Tibial nerve (tissue), 4 donors: ENCODE data around the gene IPP.

Experiments used
- CTCF ChIP-seq, 5 experiments: fragments of 200-600 bp in 3 of 5; fragments of 450-650 bp in 2 of 5; sonication (generic) in 3 of 5; IDR thresholded peaks; one replicate each; pipeline ENCODE4 v1.5.1; 2016 to 2019; ENCODE audit warnings: antibody characterized with exemption in 5 of 5, mild to moderate bottlenecking in 3 of 5, moderate library complexity in 2 of 5
- EP300 ChIP-seq, 2 donors: sonication (generic); formaldehyde crosslinking; IDR thresholded peaks; one replicate each; pipeline ENCODE4 v1.6.1; 2017; ENCODE audit warnings: antibody characterized with exemption in 2 of 2, mild to moderate bottlenecking in 1 of 2

GRCh38 chr1:45752014-45752413 lies 1.6 kb upstream of the IPP start:
- no peak for TF ChIP-seq CTCF (IDR thresholded peaks at IDR 0.05)
- TF ChIP-seq EP300 (IDR thresholded peaks at IDR 0.05) = no peak
